ENCODE results near the gene LRFN2. TPM values are rescaled to one million over a fixed set of nuclear protein-coding genes. Genes with fewer than 3 reads are reported as not detected.

The LRFN2 gene
- total and polyA plus RNA-seq, 2 of the 8 experiments (the other 6 are each of a cell fraction or from before 2014, with no cell fraction given): 2.3 TPM

DNA sequence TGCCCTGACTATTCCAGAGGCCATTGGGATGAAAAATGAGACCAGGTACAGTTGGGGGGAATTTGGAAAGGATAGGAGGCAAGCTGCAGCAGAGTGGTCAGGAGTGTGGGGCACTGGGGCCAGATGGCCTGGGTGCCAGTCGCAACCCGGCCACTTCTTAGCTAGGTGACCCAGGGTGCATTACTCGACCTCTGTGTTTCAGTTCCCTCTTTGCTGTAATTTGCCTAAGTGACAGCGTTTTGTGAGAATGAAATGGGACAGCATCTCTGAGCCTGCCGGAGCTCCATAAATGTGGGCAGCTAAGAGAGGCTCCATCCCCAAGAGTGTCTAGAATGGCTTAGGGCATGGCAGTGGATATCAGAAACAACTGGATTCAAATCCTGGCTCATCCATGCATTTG is 13.9 kb downstream of the LRFN2 start:
- CTCF ChIA-PET (ENCODE audit: partially characterized antibody): interaction anchor here (0.8 to 5.6 kb wide), 6 partner anchors 10 to 466 kb away, joined by 3 to 69 read pairs (median 4); partner anchors contain the start of genes LRFN2 and UNC5CL
- DNase-seq (ENCODE audit: low read depth in 1 of 2, low spot score in 2 of 2) (no peak), FAIRE-seq (no peak)
- Histone ChIP-seq H3K14ac (ENCODE audit: insufficient read length) (no peak overlapping the region), H4K20me1 (replicated peaks in 1 of 2; ENCODE audit: control insufficient read depth in 1 of 2, insufficient read depth in 2 of 2, low read length in 2 of 2) (no peaks in the 10 kb centered on the region), H3K4ac (replicated peaks; ENCODE audit: insufficient read length, low read depth, low read length) (no peak overlapping the region), H2BK12ac (ENCODE audit: low read depth, low read length) (no peak overlapping the region), H3K4me2 (ENCODE audit: insufficient read depth in 1 of 2, low read depth in 2 of 2, low read length in 2 of 2) (no peak overlapping the region), H2AFZ (ENCODE audit: low read length) (no peak overlapping the region), H4K8ac (ENCODE audit: extremely low read depth, insufficient read depth, low read length) (no peak overlapping the region), H2BK5ac (ENCODE audit: low read depth, low read length) (no peak overlapping the region), H2BK15ac (ENCODE audit: low read length) (no peak overlapping the region), H3K23ac (ENCODE audit: insufficient read length) (no peak overlapping the region), H3K56ac (replicated peaks; ENCODE audit: insufficient read length, low read depth, low read length) (no peak overlapping the region), H4K5ac (ENCODE audit: insufficient read length, low read depth, low read length) (no peak overlapping the region), H3K18ac (ENCODE audit: extremely low read depth, low read length) (no peak overlapping the region), H3K4me1 (replicated peaks in 1 of 4; ENCODE audit: control insufficient read depth in 3 of 4, insufficient read depth in 4 of 4, low read length in 3 of 4) (peaks cover 0 to 9% (median 2%) of the 10 kb centered on the region in 4 experiments; a peak in 4 of 7 replicates), H2AK5ac (ENCODE audit: low read depth, low read length) (no peak overlapping the region), H3K23me2 (ENCODE audit: low read depth, low read length) (no peaks in the 10 kb centered on the region), H3K27me3 (replicated peaks in 1 of 4; ENCODE audit: control insufficient read depth in 3 of 4, extremely low read depth in 1 of 4, insufficient read depth in 3 of 4, low read length in 3 of 4) (no peaks in the 10 kb centered on the region), H3K4me3 (ENCODE audit: extremely low read depth in 1 of 4, insufficient read depth in 2 of 4, low read depth in 3 of 4, low read length in 4 of 4) (no peak overlapping the region), H2BK120ac (replicated peaks; ENCODE audit: low read depth, low read length) (no peak overlapping the region), H3K9me3 (ENCODE audit: insufficient read depth in 2 of 2, low read depth in 1 of 2, low read length in 1 of 2) (no peaks in the 10 kb centered on the region), H3K79me1 (ENCODE audit: low read depth, low read length) (no peaks in the 10 kb centered on the region), H3K36me3 (ENCODE audit: control insufficient read depth in 2 of 4, insufficient read depth in 4 of 4, low read length in 3 of 4) (no peaks in the 10 kb centered on the region), H3K27ac (ENCODE audit: low read depth, low read length) (no peak overlapping the region), H3K9ac (replicated peaks in 1 of 4; ENCODE audit: extremely low read depth in 1 of 4, low read depth in 3 of 4, low read length in 3 of 4) (no peak overlapping the region), H2BK20ac (ENCODE audit: low read length) (no peak overlapping the region), H4K91ac (replicated peaks; ENCODE audit: insufficient read length, low read length) (no peak overlapping the region), H3K79me2 (ENCODE audit: control insufficient read depth in 1 of 2, insufficient read depth in 2 of 2, low read length in 2 of 2) (no peaks in the 10 kb centered on the region)
- 89% methylated on average over 5 of the region's 5 CpGs; no CpG with 5 or more reads in 1 of the 2 experiments for WGBS, 2 experiments (ENCODE audit: extremely low coverage in 1 of 2, insufficient coverage in 1 of 2, insufficient read length in 1 of 2, insufficient replicate concordance in 2 of 2, low coverage in 1 of 2, low lambda C conversion rate in 2 of 2, missing lambda C conversion rate in 1 of 2)
- POLR2A ChIA-PET (ENCODE audit: partially characterized antibody): no interaction called here
- TF ChIP-seq HDAC6 (IDR thresholded peaks at IDR 0.05; ENCODE audit: low read depth, low read length) (no peak), PHF8 (conservative IDR thresholded peaks at IDR 0.05; ENCODE audit: low read depth, low read length) (no peak), POLR2AphosphoS5 (IDR thresholded peaks at IDR 0.05; ENCODE audit: low read depth, low read length) (no peak), CEBPB (IDR thresholded peaks at IDR 0.05; ENCODE audit: low read depth, low read length) (no peak), MAFK (IDR thresholded peaks at IDR 0.05; ENCODE audit: low read depth, low read length) (no peak), GABPA (IDR thresholded peaks at IDR 0.05; ENCODE audit: borderline replicate concordance, insufficient read depth, low read length) (no peak), SIN3A (conservative IDR thresholded peaks at IDR 0.05 in 1 of 2, IDR thresholded peaks at IDR 0.05 in 1 of 2; ENCODE audit: low read depth in 1 of 2, low read length in 2 of 2) (no peak), TAF1 (IDR thresholded peaks at IDR 0.05; ENCODE audit: low read depth, low read length) (no peak), TBP (IDR thresholded peaks at IDR 0.05; ENCODE audit: low read depth, low read length) (no peak), CTBP2 (IDR thresholded peaks at IDR 0.05; ENCODE audit: borderline replicate concordance, insufficient read depth, insufficient read length, low read length) (no peak), ZNF274 (IDR thresholded peaks at IDR 0.05; ENCODE audit: borderline replicate concordance, extremely low read depth, low read length) (no peak), RFX5 (IDR thresholded peaks at IDR 0.05; ENCODE audit: borderline replicate concordance, low read depth, low read length) (no peak), HDAC2 (IDR thresholded peaks at IDR 0.05; ENCODE audit: borderline replicate concordance in 1 of 2, low read depth in 2 of 2, low read length in 2 of 2) (no peak)

Measured in H1 (cell line).